ENCODE data around the gene GNAS-AS1.

The GNAS-AS1 gene

DNA sequence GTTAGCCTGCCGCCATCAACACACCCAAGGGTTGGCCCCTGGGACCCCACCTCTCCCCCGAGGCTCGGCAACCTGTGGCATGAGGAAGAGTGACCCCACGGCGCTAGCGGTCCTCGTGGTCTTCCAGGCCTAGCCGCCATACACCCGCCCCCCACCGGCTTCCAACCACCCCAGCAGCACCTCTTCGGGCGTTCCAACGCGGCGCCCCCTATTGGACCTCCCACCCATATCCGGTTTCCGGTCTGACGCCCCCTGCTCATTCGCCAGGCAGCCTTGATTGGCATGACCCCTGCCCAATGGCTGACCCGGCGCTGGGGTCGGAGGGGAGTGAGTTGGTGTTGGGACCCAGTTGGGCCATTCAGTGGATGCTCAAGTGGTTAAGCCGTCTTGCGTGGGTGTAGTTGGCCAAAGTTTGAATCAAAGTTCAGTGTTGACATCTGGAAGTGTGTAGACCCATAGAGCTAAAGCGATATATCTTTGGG is at the start of gene GNAS-AS1:
Gene GNAS-AS1 (minus strand): TSS at position 210 of the 482 bp plus-strand sequence.
- DNase-seq (ENCODE audit: low read depth) = peak; percentile 70

DNA sequence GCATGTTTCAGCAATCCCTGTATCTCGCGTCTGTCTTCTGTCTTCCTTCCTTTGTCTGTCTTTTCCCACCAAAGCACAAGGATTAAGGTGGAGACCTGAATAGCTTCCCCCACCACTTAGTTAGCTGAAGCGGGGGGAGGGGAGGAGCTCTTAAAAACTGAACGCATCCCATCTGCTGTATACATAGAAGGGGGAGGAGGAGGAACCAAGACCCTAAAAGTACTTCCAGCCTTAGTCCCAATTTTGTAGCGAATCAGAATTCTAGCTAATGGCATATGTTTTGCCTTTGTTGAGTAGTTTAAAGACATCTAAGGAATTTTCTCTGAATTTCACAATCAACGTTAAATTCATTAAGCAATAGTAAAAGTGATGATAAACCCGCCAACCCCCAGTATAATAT is 49.7 kb upstream of the GNAS-AS1 start:
- no peak for DNase-seq (ENCODE audit: low read depth)

DNA sequence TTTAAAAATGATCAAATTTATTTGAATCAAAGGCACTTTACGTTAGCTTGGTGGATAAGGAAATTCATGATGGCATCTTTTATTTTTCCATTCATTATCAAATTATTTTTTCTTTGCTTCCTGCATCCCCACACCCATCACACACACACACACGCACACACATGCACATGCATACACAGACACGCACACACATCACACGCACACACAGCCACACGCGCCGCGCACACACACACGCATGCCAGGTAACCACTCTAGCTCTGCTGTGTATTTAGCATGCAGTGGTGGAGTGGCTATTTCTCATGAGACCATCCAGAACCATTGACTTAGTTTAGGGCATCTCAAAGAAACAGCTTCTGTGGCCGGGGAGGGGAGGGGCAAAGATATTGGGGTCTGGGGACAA is 48.8 kb upstream of the GNAS-AS1 start:
- DNase-seq (ENCODE audit: low read depth) = no peak

DNA sequence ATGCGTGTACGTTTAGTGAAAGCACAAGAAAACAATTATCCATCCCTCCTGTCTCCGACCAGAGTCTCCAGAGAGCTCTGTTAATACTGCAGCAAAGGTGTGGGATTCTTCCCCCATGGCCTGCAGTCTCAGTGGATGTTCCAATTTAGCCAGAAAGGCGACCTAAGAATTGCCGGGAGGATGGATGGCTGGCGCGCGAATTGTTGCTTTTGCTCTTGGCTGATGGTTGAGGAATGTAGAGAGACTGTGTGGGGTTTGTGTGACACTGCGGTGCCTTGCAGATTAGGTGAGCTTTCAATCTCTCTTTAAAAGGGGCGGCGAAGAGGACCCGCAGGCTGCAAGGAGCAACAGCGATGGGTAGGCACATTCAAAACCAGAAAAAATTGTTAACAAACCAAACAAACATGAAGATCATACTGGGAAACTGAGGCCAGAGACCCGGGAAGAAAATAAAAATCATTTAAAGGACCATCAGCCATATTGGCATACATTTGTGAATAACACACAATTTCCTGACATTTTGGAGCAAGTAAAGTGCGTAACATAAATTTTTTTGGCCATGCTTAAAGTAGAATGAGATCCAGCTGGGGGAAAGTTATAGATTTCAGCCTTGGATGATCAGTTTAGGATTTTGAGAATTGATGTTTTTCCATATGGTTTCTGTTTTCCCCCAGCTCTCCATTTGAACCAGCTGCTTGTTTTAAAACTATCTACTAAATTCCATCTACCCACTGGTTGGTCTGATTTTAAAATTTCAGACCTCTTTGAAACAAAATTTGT is 48.1 kb upstream of the GNAS-AS1 start:
- DNase-seq (ENCODE audit: low read depth) = no peak

DNA sequence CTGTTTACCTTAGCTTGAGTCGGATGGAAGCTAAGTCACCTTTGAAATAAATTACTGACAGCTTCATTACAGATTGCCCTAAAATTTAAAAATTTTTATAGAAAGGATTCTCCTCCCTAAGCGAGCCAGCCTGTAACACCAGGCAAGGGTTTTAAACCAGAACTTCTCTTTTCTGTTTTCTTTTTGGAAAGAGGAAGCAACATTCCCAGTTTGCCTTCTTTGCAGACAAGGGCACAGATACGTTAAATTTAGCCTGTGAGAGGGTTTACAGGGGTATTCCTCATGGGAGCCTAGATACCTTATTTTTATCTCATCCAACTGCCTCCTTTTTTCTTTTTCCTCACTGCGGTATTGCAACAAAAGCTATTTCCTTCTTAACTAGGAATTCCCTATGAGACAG is 46.8 kb upstream of the GNAS-AS1 start:
- DNase-seq (ENCODE audit: low read depth) = no peak

DNA sequence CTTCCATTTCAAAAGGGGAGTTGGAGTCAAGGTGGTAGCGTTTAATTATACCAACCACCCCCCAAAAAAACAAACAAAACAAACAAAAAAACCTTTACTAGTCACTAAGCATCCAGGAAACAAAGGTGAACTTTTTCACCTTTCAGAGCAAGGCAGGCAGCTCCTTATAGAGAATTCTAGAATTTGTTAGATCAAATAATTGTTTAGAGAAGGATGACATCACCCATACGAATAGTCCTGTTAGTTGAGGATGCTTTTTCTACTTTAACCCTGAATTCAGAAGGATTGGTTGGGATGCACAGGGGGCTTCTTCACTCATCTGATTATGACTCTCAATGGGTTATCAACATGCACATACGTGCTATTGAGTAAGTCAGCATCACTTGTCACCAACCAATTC is 46.1 kb upstream of the GNAS-AS1 start:
- no peak for DNase-seq (ENCODE audit: low read depth)

DNA sequence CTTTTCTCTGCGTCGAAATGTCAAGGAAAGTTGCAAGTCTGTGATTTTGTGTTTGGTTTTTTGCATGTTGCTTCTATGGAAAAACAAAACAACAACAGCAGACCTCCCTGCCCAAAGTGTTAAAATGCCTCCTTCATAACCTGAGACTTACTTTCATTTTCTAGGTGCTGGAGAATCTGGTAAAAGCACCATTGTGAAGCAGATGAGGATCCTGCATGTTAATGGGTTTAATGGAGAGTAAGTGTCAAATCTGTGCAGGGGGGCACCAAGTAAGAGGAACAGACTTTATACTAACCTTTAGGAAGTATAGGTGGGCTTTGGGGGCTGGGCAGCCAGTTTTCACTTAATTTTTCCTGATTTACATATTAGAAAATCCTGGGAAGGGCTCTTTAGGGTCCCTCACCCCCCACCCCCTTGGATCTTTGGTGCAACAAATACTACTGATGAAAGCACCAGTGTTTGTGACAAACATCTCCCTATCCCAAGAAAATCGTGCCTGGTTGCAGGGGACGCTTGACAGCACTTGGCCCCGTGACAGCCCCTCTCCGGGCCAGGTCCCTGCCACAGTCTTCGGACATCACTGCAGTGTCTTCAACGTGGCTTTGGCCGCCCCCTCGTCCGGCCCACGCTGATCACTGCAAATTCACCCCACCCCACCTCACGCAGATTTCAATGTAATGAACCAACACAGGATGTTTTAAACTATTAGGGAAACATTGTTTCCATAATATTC is 44.9 kb upstream of the GNAS-AS1 start:
- DNase-seq (ENCODE audit: low read depth) = no peak

DNA sequence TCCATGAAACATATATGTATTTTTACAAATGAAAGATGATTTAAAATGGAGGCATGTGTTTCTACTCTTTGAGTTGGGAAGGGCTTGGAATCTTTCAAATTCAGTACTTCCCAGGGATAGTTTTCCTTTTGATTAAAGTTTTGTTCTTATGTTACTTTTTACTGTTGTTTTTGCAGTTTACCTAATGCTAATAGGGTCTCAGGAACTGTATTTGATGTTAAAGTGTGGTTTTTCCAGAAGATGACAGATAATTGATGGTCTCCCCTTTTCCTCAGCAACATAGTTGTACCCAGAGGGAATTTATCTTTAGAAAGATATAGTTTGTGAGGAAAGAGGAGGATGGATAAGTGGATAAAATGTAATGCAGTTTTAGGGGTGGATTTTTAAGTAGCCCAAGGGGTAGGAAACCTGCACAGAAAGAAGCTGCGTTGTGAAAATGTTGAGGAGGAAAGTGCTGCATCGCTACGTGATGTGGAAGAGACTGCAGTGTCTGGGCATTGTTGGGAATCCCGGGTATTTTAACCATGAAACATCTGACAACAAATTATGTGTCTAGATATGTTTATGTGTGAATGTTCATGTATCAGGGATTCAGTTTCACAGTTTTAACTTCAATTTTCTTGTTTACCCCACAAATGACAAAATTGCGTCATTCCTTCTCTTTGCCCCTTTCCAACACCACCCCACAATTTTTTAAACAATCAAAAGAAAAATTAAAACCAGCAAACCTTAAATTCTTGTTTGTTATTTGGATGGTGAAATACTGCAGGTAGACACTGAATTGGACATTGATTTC is 44.1 kb upstream of the GNAS-AS1 start:
- DNase-seq (ENCODE audit: low read depth) = no peak

DNA sequence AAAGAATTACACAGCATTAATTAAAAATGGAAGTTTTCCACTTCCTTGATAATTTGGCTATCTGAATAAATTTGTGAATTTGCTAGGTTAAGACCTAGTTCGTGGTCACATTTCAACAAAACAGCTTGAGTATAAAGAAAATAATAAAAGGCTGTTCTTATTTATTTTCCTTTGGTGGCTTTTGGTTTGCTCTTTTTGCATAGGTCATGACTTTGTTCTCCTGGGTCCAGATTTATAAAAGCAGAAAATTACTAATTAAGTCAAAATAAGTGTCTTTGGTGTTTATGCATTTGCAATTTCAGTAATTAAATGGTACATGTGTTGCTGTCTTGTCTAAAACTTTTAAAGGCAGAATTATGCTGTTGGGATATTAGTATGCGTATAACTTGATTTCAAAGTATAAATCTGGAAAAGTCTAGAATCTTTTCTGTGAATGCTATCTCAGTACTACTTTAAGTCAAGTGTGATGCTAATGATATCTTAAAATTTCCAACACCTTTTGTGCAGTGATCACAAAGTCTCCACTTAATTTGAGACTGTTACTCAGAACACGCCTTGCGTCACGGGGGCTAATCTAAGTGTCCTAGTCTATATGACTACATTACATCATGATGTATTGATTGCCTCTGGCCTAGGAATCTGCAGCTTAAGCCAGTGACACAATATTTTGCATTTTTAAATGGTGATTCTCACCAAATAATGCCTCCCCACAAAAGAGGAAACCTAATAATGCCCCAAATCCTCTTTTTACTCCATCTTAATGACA is 42.8 kb upstream of the GNAS-AS1 start:
- no peak for DNase-seq (ENCODE audit: low read depth)

DNA sequence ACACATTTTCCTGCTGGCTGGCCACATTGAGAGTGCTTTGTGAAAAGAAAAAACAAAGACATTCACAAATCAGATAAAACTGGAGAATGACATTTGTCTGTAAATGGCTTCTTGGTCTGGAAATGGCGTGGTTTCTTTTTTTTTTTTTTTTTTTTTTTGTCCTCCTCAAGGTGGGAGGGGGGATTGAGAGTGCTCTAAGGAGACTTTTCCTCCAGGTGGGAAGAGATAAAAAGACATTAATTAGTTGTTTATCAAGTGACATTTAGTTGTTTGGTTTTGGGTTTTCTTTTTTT is 42.2 kb upstream of the GNAS-AS1 start:
- no peak for DNase-seq (ENCODE audit: low read depth)

DNA sequence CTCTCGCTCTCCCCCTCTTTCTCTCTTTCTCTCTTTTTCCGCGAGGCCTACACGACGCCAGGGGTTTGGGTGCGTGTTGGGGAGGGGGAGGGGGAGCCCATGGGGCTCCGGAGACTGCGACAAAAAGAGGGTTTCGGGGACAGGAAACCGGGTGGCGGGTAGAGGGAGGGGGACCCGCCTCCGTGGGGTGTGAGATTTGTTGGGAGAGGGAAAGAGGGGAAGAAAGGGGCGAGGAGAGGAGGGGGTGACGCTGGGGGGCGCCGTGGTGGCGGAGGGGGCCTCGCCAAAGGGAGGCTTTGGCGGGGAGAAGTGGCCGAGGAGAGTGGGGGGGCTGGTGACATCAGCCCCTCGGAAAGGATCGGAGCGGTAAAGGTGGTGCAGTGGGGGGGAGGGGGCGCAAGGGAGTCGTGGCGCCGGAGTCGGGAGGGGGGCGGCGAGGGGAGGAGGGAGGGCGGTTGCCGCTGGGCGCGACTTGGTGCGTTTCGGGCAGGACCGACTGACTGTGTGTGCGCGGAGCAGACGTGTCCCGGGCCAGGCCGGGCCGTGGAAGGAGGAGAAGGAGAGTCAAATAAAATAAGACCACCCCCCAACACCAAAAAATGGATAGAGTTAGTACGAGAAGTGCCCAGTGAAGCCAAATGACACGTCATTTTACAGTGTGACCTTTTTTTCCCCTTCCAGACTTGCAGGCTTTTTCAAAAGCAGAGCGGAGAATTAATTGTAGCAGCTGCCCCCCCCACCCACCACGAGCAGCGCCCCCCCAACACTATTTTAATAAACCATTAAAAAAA is 41.6 kb upstream of the GNAS-AS1 start:
- no peak for DNase-seq (ENCODE audit: low read depth)

DNA sequence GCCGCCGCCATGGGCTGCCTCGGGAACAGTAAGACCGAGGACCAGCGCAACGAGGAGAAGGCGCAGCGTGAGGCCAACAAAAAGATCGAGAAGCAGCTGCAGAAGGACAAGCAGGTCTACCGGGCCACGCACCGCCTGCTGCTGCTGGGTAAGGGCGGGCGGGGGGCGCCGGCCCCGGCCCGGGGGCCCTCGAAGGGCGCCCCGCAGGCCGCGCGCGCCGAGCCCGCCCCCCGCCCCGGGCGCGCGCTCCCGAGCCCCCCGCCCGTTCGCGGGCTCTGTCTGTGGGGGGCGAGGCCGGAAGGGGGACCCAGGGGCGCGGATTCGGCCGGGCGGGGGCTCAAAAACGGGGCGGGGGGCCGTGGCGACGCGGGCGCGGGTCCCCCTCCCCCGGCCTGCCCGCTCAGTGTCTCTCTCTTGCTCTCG is 41.0 kb upstream of the GNAS-AS1 start:
- DNase-seq (ENCODE audit: low read depth) = no peak

DNA sequence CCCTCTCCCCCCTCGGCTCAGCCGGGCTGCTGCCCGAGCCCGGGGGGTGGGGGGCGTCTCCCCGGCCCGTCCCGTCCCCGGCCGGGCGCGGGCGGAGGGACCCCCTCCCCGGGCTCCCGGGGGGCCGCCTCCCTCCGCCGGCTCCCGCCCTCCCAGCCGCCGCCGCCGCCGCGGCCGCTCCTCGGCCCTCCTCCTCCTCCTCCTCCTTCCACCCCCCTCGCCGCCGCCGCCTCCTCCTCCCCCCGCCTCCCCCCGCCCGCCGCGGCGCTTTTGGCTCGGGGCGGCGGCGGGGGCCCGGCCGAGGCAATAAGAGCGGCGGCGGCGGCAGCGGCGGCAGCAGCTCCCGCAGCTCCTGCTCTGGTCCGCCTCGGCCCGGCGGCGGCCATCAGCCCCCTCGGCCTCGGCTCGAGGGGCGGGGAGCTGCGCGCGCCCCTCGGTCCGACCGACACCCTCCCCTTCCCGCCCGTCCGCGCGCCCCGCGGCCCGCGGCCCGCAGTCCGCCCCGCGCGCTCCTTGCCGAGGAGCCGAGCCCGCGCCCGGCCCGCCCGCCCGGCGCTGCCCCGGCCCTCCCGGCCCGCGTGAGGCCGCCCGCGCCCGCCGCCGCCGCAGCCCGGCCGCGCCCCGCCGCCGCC is 40.5 kb upstream of the GNAS-AS1 start:
- no peak for DNase-seq (ENCODE audit: low read depth)

DNA sequence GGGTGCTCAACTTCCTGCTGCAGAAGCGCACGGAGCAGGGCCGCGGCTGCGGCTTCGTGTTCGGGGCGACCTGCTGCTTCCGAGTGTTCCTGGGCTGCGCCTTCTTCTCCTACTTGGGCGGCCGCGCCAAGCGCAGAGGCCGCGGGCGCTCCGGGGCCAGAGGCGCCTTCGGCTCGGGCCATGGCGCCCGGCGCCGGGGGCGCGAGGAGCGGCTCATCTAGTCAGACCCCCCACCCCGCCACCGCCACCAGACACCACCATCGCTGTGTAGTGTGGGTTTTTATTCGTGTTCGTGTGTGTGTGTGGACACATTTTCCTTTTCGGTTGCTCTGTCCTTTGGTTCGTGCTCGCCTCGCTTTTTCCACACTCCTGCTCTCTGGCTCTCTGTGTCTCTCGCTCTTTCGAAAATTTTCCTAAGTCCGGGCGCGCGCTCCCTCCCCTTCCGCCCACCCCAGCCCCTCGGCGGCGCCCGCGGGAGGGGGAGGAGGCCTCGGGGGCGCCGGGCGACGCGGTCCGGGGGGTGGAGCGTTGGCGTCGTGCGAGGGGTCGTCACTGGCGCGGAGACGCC is 39.9 kb upstream of the GNAS-AS1 start:
- peak; percentile 66 for DNase-seq (ENCODE audit: low read depth)

DNA sequence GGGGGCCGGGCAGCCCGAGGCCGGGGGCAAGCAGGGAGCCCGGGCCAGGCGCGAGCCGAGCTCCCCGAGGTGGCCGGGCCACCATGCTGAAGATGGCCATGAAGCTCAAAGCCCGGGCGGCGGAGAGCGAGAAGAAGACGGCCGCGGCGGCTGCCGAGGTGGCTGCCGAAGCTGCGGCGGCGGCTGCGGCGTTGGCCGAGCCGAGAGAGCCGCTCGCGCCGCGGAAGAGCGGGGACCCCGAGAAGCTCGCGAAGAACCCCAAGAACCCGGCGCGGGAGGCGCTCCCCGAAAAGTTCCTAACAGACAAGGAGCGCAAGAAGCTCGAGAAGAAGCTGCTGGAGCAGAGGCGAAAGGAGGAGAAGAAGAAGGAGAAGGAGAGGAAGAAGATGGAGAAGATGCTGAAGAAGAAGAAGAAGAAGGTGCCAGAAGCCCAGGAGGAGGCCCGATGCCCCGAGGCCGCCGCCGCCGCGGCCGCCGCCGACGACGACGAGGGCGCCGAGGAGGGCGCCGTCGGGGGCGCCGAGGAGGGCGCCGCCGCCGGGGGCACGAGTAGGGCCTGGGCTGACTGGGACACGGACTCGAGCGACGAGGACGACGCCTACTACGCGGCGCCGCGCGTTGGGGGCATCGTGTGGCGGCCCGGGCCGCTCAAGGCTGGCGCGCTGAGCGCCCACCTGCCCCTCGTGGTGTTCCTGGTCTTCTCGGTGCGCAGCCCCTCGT is 39.3 kb upstream of the GNAS-AS1 start:
- DNase-seq (ENCODE audit: low read depth) = no peak

DNA sequence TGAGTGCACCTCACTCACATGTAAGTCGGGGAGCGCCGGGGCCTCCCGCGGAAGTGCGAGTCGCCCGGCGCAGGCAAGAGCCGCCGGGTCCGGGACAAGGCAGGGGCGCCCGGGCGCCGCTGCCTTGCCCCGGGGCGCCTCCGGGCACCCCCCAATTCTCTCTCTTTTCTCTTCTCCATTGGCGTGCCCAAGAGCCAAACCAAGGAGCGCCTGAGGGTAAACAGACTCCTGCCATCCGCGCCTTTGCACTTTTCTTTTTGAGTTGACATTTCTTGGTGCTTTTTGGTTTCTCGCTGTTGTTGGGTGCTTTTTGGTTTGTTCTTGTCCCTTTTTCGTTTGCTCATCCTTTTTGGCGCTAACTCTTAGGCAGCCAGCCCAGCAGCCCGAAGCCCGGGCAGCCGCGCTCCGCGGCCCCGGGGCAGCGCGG is 38.6 kb upstream of the GNAS-AS1 start:
- no peak for DNase-seq (ENCODE audit: low read depth)

DNA sequence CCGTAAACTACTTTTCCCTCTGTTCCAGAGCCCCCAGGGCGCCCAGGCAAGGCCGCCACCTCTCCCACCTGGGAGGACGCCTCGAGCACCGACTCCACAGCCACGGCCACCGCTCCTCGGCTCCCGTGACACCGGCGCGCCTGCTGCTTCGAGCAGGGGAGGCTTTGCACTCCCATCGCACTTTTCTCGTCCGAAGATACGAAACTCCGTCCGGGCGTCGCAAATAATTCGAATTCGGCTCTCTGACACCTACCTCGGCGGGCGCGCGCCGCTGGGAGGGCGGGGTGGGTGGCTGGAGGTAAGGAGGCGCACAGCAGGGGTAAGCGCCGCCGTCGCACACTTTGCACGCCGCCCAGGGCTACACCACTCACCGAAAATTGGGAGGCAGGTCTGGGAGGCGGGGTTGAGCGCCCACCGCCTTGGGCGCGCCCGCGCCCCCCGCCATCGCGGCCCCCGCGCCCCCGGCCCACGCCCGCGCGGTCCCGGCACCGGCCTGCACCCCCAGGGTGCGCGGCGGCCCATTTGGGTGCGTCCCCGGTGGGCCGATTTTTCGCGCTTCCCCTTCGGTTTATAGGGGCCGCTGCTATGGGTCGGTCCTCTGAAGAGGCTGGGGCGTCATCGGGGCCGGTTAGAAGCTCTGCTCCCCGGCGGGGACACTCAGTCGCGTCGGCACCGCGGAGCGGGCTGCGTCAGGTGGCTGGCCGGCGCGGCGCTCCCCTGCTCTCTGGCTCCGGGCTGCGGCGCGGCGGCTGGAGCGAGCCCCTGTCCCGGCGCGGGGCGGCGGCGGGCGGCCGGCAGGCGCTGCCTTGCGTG is 38.0 kb upstream of the GNAS-AS1 start:
- DNase-seq (ENCODE audit: low read depth) = no peak

DNA sequence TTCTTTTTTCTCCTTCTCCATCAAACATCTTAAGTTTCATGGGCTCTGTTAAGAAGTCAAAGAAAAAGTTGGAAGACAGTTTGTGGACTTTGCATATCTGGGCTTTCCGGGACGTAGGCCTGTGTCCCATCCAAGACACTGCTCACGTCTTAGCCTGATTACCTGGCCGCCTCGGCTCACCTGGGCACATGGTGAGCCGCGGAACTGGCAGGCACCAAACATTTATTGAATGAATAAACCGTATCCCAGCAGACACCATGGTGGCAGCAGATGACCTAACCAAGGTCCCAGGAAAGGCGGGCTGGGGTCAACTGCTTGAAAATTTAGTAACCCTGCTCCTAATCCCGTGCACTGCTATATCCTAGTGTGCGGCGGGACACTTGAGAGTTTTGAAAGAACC is 37.4 kb upstream of the GNAS-AS1 start:
- no peak for DNase-seq (ENCODE audit: low read depth)

DNA sequence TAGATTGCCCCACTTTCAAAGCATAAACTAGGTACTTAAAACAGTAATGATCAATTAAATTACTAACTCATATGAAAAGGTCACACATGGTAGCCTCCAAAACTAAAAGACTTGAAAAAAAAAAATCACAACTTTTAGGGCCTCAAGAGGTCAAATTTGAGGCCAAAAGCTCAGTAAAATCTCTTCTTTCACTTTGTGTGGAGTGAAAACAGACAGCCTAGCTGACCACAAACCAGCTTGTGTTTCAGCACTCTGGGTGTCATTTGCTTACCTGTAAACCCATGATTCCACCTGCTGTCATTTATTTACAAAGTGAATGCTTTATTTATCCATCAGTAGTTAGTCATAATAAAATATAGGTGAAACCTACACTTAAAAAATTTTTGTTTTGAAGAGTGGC is 35.8 kb upstream of the GNAS-AS1 start:
- DNase-seq (ENCODE audit: low read depth) = no peak
